Dendritic cell treated with granulocyte-macrophage colony-stimulating factor and Interleukin-4, amounts not matched to agents 40 ng/mL and 50 ng/mL, for 4 days (primary cell): ENCODE measurements around the gene ZC4H2.
A peak's percentile ranks its signal among the peaks of the same experiment; 100 is the strongest.
"Not testable (repeated sequence)": the region's sequence is repeated elsewhere in the genome, so short reads cannot be mapped to it uniquely, and the experiment has no call there.

ENCODE experiments used
- H3K27ac Mint-ChIP-seq: one replicate; pipeline ENCODE4 v1.8.0; 2022; ENCODE audit warnings: mild to moderate bottlenecking, mixed read lengths
- H3K27me3 Mint-ChIP-seq: one replicate; pipeline ENCODE4 v1.8.0; 2022; ENCODE audit warnings: mild to moderate bottlenecking, mixed read lengths
- H3K36me3 Mint-ChIP-seq: one replicate; pipeline ENCODE4 v1.8.0; 2022; ENCODE audit warnings: low read depth, mixed read lengths
- H3K4me1 Mint-ChIP-seq: one replicate; pipeline ENCODE4 v1.8.0; 2022; ENCODE audit warnings: low read depth, mixed read lengths
- H3K4me3 Mint-ChIP-seq: one replicate; pipeline ENCODE4 v1.8.0; 2022; ENCODE audit warnings: mild to moderate bottlenecking, moderate library complexity, mixed read lengths
- H3K9me3 Mint-ChIP-seq: one replicate; pipeline ENCODE4 v1.8.0; 2022; ENCODE audit warnings: mixed read lengths
- intact Hi-C: fragments of 100-400 bp; cut with micrococcal nuclease; formaldehyde crosslinking; loops from one replicate; pipeline ENCODE4 v1.15.0; 2022

Gene ZC4H2

GRCh38 chrX:64975989-64976672, at the start of gene ZC4H2:
Gene ZC4H2 (minus strand): TSS chrX:64976450. CDS start chrX:64976377, 73 bp downstream.
- Mint-ChIP-seq H3K27me3 (no peaks in the 10 kb centered on the region), H3K27ac (peak within 1 kb of the TSS; percentile 58), H3K36me3 (no peaks in the 10 kb centered on the region), H3K4me3 (peak within 1 kb of the TSS; percentile 90), H3K4me1 (peaks cover 7% of the 10 kb centered on the region), H3K9me3 (no peaks in the 10 kb centered on the region)
- intact Hi-C loops = no loop called here

GRCh38 chrX:65017451-65017850, 41.2 kb upstream of the ZC4H2 start:
- Mint-ChIP-seq H3K4me1 (no peaks in the 10 kb centered on the region), H3K27ac (no peak overlapping the region), H3K27me3 (no peaks in the 10 kb centered on the region), H3K36me3 (no peaks in the 10 kb centered on the region), H3K9me3 (peaks cover 11% of the 10 kb centered on the region), H3K4me3 (no peak overlapping the region)
- intact Hi-C loops = no loop called here

- Mint-ChIP-seq H3K4me3 (no peak overlapping the region), H3K4me1 (no peaks in the 10 kb centered on the region), H3K27me3 (no peaks in the 10 kb centered on the region), H3K9me3 (peaks cover 2% of the 10 kb centered on the region), H3K36me3 (no peaks in the 10 kb centered on the region), H3K27ac (no peak overlapping the region)
- intact Hi-C loops = no loop called here
Measured at GRCh38 chrX:65014230-65014629, 38.0 kb upstream of the ZC4H2 start.

- Mint-ChIP-seq H3K9me3 (no peaks in the 10 kb centered on the region), H3K4me3 (no peak overlapping the region), H3K4me1 (no peaks in the 10 kb centered on the region), H3K27me3 (no peaks in the 10 kb centered on the region), H3K27ac (no peak overlapping the region), H3K36me3 (no peaks in the 10 kb centered on the region)
- intact Hi-C loops = no loop called here
Measured at GRCh38 chrX:65009459-65009858, 33.2 kb upstream of the ZC4H2 start.

- H3K4me3 Mint-ChIP-seq, H3K4me1 Mint-ChIP-seq, intact Hi-C loops, H3K36me3 Mint-ChIP-seq, H3K27me3 Mint-ChIP-seq, H3K27ac Mint-ChIP-seq: not testable (repeated sequence)
- H3K9me3 Mint-ChIP-seq = peaks cover 24% of the 10 kb centered on the region
Measured at GRCh38 chrX:65002208-65002607, 26.0 kb upstream of the ZC4H2 start.

GRCh38 chrX:64996805-64997204, 20.6 kb upstream of the ZC4H2 start:
- Mint-ChIP-seq H3K9me3 (peaks cover 12% of the 10 kb centered on the region), H3K27ac (no peak overlapping the region), H3K36me3 (no peaks in the 10 kb centered on the region), H3K4me3 (no peak overlapping the region), H3K4me1 (no peaks in the 10 kb centered on the region), H3K27me3 (no peaks in the 10 kb centered on the region)
- intact Hi-C loops = no loop called here

- H3K4me3 Mint-ChIP-seq = no peak overlapping the region
- intact Hi-C loops = no loop called here
- no peak overlapping the region for H3K27ac Mint-ChIP-seq
- H3K27me3 Mint-ChIP-seq = no peaks in the 10 kb centered on the region
- no peaks in the 10 kb centered on the region for H3K9me3 Mint-ChIP-seq
- no peaks in the 10 kb centered on the region for H3K36me3 Mint-ChIP-seq
- no peaks in the 10 kb centered on the region for H3K4me1 Mint-ChIP-seq
Measured at GRCh38 chrX:64994131-64994798, 18.0 kb upstream of the ZC4H2 start.

GRCh38 chrX:64977830-64978229, 1.6 kb upstream of the ZC4H2 start:
- H3K27me3 Mint-ChIP-seq = no peaks in the 10 kb centered on the region
- no peaks in the 10 kb centered on the region for H3K9me3 Mint-ChIP-seq
- intact Hi-C loops = no loop called here
- no peak overlapping the region for H3K4me3 Mint-ChIP-seq
- H3K4me1 Mint-ChIP-seq = peaks cover 7% of the 10 kb centered on the region
- no peaks in the 10 kb centered on the region for H3K36me3 Mint-ChIP-seq
- no peak overlapping the region for H3K27ac Mint-ChIP-seq

GRCh38 chrX:64977051-64977450, 801 bp upstream of the ZC4H2 start:
- Mint-ChIP-seq H3K4me1 (peaks cover 7% of the 10 kb centered on the region), H3K4me3 (peak overlapping the region; percentile 90), H3K27ac (no peak overlapping the region), H3K36me3 (no peaks in the 10 kb centered on the region), H3K27me3 (no peaks in the 10 kb centered on the region), H3K9me3 (no peaks in the 10 kb centered on the region)
- intact Hi-C loops = no loop called here

GRCh38 chrX:64976673-64977040, 407 bp upstream of the ZC4H2 start:
- Mint-ChIP-seq H3K4me1 (peaks cover 7% of the 10 kb centered on the region), H3K36me3 (no peaks in the 10 kb centered on the region), H3K4me3 (peak overlapping the region; percentile 90), H3K27ac (no peak overlapping the region), H3K27me3 (no peaks in the 10 kb centered on the region), H3K9me3 (no peaks in the 10 kb centered on the region)
- intact Hi-C loops = no loop called here

GRCh38 chrX:64975491-64975890, 759 bp downstream of the ZC4H2 start:
- Mint-ChIP-seq H3K36me3 (no peaks in the 10 kb centered on the region), H3K4me1 (peaks cover 7% of the 10 kb centered on the region), H3K27ac (peak overlapping the region; percentile 58), H3K27me3 (no peaks in the 10 kb centered on the region), H3K9me3 (no peaks in the 10 kb centered on the region), H3K4me3 (peak overlapping the region; percentile 90)
- intact Hi-C loops = no loop called here

GRCh38 chrX:64925480-64925879, 50.8 kb downstream of the ZC4H2 start:
- intact Hi-C loops = no loop called here
- H3K9me3 Mint-ChIP-seq = peaks cover 21% of the 10 kb centered on the region
- H3K4me1 Mint-ChIP-seq = no peaks in the 10 kb centered on the region
- no peaks in the 10 kb centered on the region for H3K27me3 Mint-ChIP-seq
- H3K27ac Mint-ChIP-seq = no peak overlapping the region
- H3K36me3 Mint-ChIP-seq = no peaks in the 10 kb centered on the region
- no peak overlapping the region for H3K4me3 Mint-ChIP-seq

GRCh38 chrX:64908121-64908520, 68.1 kb downstream of the ZC4H2 start:
- Mint-ChIP-seq H3K4me1 (no peaks in the 10 kb centered on the region), H3K9me3 (peaks cover 17% of the 10 kb centered on the region), H3K27ac (no peak overlapping the region), H3K4me3 (no peak overlapping the region), H3K27me3 (no peaks in the 10 kb centered on the region), H3K36me3 (peaks cover 6% of the 10 kb centered on the region)
- intact Hi-C loops = no loop called here

GRCh38 chrX:64894454-64895038, 81.7 kb downstream of the ZC4H2 start:
- H3K4me1 Mint-ChIP-seq = no peaks in the 10 kb centered on the region
- H3K27ac Mint-ChIP-seq = no peak overlapping the region
- H3K36me3 Mint-ChIP-seq = no peaks in the 10 kb centered on the region
- no peaks in the 10 kb centered on the region for H3K9me3 Mint-ChIP-seq
- H3K27me3 Mint-ChIP-seq = no peaks in the 10 kb centered on the region
- no peak overlapping the region for H3K4me3 Mint-ChIP-seq
- intact Hi-C loops = loop anchor here (10.0 kb wide), 1 partner anchor 630 kb away; no protein-coding TSS in a partner anchor
